Thoracic aorta (tissue), 2 donors: ENCODE results near the gene PANK4. TPM values are rescaled to one million over a fixed set of nuclear protein-coding genes. Genes with fewer than 3 reads are reported as not detected.

Source experiments
- ATAC-seq: fragments of 150-250 bp; one replicate; pipeline ENCODE4 v1.8.0; 2017; ENCODE audit warnings: low read depth; ENCODE audit not compliant: insufficient number of reproducible peaks, low FRiP score
- DNase-seq: peaks from one replicate; pipeline ENCODE4 v3.0.0-alpha.2; 2020; ENCODE audit warnings: low spot score
- H3K27ac ChIP-seq, 2 donors: fragments of 200-600 bp; sonication (generic); 1 replicate in 1 of 2; 2 replicates in 1 of 2; pipeline ENCODE4 v1.5.1; 2016; ENCODE audit warnings: mild to moderate bottlenecking in 2 of 2, moderate library complexity in 2 of 2
- H3K27me3 ChIP-seq: fragments of 200-600 bp; sonication (generic); replicated peaks from 2 replicates; pipeline ENCODE4 v1.6.0; 2016; ENCODE audit warnings: mild to moderate bottlenecking; ENCODE audit not compliant: insufficient read depth
- H3K36me3 ChIP-seq: fragments of 200-600 bp; sonication (generic); one replicate; pipeline ENCODE4 v1.5.1; 2016
- H3K4me1 ChIP-seq, 2 donors: fragments of 200-600 bp; sonication (generic); 1 replicate in 1 of 2; 2 replicates in 1 of 2; pipeline versions ENCODE4 v1.5.1 to v1.6.0; 2016; ENCODE audit warnings: low read depth in 2 of 2, mild to moderate bottlenecking in 1 of 2; ENCODE audit not compliant: control insufficient read depth in 1 of 2
- H3K4me3 ChIP-seq: fragments of 200-600 bp; sonication (generic); 2 replicates; pipeline ENCODE4 v1.5.1; 2016; ENCODE audit warnings: mild to moderate bottlenecking
- H3K9me3 ChIP-seq: fragments of 200-600 bp; sonication (generic); 2 replicates; pipeline ENCODE4 v1.5.1; 2016
- total RNA-seq, 2 donors: library from RNA; depleted of rRNA; stranded (reverse); fragments of >200 nt; gene quantifications; one replicate each; pipeline versions ENCODE4 v1.1.0 to v1.2.3, GENCODE V29; 2016
- TF ChIP-seq, protein P1 (sequence below): fragments of 200-600 bp; sonication (generic); IDR thresholded peaks from one replicate; pipeline ENCODE4 v1.5.1; 2019; ENCODE audit warnings: antibody characterized with exemption

PANK4 gene
- total RNA-seq, 2 donors from 2014 or later, result 27.1 to 32.0 TPM

DNA sequence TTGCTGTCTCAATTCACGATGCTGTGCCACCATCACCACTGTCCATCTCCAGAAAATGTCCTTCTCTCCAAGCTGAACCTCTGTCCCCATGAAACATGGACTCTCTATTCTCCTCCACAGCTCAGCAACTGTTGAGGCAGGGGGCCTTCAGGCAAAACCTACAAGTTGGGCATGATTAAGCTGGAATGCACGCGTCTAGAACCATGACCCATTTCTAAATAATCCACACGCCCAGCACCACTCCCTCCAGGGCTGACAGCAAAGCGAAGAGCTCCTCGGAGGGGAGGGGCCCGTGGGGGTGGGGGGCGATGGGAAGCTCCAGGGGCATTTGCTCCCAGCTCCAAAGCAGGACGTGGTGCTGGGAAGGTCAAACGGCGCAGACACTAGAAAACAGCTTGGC is 7.0 kb upstream of the PANK4 start:
- Histone ChIP-seq H3K4me3 (no peak overlapping the region), H3K27me3 (no peaks in the 10 kb centered on the region), H3K4me1 (peaks cover 22 to 41% of the 10 kb centered on the region in 2 donors), H3K27ac (no peak overlapping the region), H3K9me3 (no peaks in the 10 kb centered on the region), H3K36me3 (no peaks in the 10 kb centered on the region)
- TF ChIP-seq, protein P1, sequence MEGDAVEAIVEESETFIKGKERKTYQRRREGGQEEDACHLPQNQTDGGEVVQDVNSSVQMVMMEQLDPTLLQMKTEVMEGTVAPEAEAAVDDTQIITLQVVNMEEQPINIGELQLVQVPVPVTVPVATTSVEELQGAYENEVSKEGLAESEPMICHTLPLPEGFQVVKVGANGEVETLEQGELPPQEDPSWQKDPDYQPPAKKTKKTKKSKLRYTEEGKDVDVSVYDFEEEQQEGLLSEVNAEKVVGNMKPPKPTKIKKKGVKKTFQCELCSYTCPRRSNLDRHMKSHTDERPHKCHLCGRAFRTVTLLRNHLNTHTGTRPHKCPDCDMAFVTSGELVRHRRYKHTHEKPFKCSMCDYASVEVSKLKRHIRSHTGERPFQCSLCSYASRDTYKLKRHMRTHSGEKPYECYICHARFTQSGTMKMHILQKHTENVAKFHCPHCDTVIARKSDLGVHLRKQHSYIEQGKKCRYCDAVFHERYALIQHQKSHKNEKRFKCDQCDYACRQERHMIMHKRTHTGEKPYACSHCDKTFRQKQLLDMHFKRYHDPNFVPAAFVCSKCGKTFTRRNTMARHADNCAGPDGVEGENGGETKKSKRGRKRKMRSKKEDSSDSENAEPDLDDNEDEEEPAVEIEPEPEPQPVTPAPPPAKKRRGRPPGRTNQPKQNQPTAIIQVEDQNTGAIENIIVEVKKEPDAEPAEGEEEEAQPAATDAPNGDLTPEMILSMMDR, result no peak
- DNase-seq (no peak), ATAC-seq (no peak)

DNA sequence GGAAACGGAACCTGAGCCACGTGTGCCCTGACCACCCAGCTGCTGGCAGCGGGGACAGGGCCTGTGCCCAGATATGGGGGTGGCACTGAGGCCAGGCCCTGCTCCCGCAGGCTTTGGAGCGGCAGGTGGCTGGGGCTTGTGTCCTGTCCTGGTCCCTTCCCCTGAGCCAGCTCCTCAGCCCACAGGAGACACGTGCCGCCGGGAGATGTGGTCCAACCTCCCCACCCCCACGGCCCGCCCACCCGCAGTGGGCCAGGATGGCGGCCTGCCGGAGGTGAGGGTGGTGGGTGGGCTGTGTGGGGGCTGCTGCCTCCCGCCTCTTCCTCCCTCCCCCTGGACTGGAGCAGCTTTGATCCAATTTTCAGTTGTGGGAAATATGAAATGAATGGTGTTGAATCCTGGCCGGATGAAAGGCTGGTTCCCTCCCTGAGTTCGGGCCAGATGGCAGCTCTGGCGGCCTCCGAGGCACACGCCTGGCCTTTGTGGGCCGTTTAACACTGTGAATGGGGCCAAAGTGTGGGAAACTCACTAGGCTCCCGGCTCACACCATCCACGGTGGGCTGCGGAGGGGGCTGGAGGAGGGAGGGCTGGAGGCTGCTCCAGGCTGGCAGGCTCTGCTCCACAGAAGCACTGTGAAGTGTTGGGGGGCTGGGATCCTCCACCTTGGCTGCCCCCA is 6.2 kb upstream of the PANK4 start:
- Histone ChIP-seq H3K27ac (no peak overlapping the region), H3K4me3 (no peak overlapping the region), H3K36me3 (no peaks in the 10 kb centered on the region), H3K9me3 (no peaks in the 10 kb centered on the region), H3K27me3 (no peaks in the 10 kb centered on the region), H3K4me1 (peaks cover 30 to 48% of the 10 kb centered on the region in 2 donors)
- DNase-seq (no peak), ATAC-seq (no peak)
- TF ChIP-seq, protein P1, result no peak

DNA sequence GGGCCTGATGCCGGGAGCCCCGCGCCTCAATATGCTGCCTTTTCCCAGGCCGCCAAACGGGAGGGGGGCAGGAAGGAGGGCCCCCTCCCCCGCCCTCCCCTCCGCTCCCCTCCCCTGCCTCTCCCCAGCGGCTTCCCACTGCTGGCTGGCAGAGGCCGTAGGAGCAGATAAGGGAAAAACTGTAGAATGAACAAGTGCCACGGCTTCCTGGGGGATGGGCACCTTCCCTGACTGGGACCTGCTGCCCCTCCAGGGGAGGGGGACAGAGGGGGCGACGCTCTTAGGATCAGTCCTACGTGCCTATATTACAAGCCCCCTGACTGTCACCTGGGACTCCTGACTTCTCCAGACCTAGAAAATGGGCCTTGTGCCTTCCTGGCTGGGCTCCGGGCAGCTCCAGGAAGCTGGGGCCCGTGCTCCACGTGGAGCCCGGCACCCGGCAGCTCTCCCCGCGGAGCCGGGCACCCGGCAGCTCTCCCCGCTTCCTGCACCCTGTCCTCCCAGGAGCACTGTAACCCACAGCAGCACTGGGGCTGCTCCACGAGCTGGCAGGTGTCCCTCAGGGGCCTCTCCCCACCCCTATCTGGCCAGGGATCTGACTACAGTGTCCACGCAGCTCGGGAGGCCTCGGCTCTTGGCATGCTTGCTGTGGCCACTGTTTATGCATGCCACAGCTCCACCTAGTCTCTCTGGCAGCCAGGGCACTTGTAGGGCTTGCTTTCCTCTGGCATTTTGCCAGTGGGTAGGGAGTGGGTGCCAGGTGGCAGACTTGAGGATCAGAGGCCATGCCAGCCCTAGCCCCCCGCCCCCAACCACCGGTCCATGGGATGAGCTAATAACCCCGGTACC is 4.3 kb upstream of the PANK4 start:
- Histone ChIP-seq H3K4me1 (peaks cover 40 to 58% of the 10 kb centered on the region in 2 donors), H3K27me3 (no peaks in the 10 kb centered on the region), H3K4me3 (peak overlapping the region; percentile 68), H3K36me3 (no peaks in the 10 kb centered on the region), H3K27ac (peak overlapping the region in 1 of 2 donors; percentile 8), H3K9me3 (no peaks in the 10 kb centered on the region)
- DNase-seq (no peak), ATAC-seq (no peak)
- TF ChIP-seq, protein P1, result no peak

DNA sequence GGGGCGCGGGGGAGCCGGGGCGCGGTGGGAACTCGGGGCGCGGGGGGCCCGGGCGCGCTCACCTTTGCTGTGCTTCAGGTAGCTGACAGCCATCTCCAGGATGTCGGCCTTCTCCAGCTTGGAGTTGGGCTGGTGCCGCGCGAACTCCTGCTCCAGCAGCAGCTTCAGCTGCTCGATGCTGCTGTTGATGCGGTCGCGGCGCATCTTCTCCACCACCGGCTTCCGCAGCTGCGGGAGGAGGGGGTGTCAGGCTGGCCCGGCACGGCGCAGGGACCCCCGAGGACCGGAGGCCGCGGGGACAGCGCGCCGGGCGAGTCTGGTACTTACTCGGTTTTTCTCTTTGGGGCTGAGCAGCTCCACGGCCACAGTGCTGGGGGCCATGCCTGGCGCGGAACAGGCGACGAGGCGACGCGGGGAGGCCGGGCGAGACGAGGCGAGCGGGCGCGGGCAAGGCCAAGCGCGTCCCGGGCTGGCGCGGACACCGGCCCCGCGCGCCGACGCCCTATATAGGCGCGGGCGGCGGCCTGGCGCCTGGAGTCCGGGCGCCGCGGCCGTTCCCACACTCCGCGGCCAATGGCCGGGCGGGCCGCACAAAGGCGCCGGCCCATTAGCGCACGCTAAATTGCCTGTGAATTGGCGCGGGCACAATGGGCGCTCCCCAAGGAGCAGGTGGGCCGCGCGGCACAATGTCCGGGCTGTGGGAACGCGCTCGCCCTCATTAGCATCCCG is 3.6 kb upstream of the PANK4 start, which contains the start of gene HES5:
TSS of gene HES5 (minus strand) at position 480 of the 729 bp plus-strand sequence. CDS start at position 381, 99 bp downstream.
- H3K27me3 ChIP-seq, result no peaks in the 10 kb centered on the region
- TF ChIP-seq, protein P1, result no peak
- DNase-seq (no peak), ATAC-seq (no peak)
- H3K4me3 ChIP-seq, result peak within 1 kb of the TSS; percentile 68
- H3K27ac ChIP-seq, result peak within 1 kb of the TSS in 1 of 2 donors; percentile 56
- H3K4me1 ChIP-seq, result peaks cover 46 to 65% of the 10 kb centered on the region in 2 donors
- H3K36me3 ChIP-seq, result no peaks in the 10 kb centered on the region
- no peaks in the 10 kb centered on the region for H3K9me3 ChIP-seq
